Loucy (cell line): Measurements from ENCODE around the gene KYAT1.

Experiments used
- CTCF ChIP-seq: fragments of 200-600 bp; sonication (generic); conservative IDR thresholded peaks from 2 replicates; pipeline ENCODE4 v1.5.1; 2014; ENCODE audit warnings: mild to moderate bottlenecking, antibody characterized with exemption, low read length
- EZH2phosphoT487 ChIP-seq: fragments of 200-600 bp; IDR thresholded peaks from 2 replicates; pipeline ENCODE4 v1.6.1; 2018; ENCODE audit warnings: antibody characterized with exemption, mild to moderate bottlenecking, moderate library complexity, borderline replicate concordance

- no peak for TF ChIP-seq CTCF
- no peak for TF ChIP-seq EZH2phosphoT487
Observed at GRCh38 chr9:128841694-128842492, 39.9 kb downstream of the KYAT1 start.
